ENCODE measurements around the gene SERGEF. TPM values are rescaled to one million over a fixed set of nuclear protein-coding genes. Genes with fewer than 3 reads are reported as not detected.

SERGEF gene
- total RNA-seq, 1 donor from 2014 or later: 17.6 TPM

DNA sequence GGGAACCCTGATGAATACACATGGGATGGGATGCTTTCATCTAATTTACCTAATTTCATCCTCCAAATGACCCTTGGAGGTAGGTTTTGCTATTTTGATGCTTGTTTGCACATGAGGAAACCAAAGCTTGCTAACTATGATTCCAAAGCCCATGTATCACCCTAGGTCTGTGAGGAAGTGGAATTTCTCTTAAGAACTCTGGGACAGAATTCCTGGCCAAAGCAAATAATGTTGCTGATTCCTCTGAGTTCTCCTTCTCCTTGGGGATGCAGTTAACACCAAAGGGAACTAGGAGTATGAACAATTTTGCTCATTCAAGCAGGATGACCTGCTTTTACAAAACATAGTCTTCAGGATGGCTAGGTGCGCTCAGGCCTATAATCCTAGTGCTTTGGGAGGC lies 198.3 kb downstream of the SERGEF start:
- H3K4me2 ChIP-seq (ENCODE audit: low read length): no peak overlapping the region
- H4K20me1 ChIP-seq (ENCODE audit: insufficient read depth, low read length): peaks cover 9% of the 10 kb centered on the region
- TF ChIP-seq EZH2 (IDR thresholded peaks at IDR 0.05; ENCODE audit: insufficient read depth, low read length): no peak
- TF ChIP-seq, protein P1, sequence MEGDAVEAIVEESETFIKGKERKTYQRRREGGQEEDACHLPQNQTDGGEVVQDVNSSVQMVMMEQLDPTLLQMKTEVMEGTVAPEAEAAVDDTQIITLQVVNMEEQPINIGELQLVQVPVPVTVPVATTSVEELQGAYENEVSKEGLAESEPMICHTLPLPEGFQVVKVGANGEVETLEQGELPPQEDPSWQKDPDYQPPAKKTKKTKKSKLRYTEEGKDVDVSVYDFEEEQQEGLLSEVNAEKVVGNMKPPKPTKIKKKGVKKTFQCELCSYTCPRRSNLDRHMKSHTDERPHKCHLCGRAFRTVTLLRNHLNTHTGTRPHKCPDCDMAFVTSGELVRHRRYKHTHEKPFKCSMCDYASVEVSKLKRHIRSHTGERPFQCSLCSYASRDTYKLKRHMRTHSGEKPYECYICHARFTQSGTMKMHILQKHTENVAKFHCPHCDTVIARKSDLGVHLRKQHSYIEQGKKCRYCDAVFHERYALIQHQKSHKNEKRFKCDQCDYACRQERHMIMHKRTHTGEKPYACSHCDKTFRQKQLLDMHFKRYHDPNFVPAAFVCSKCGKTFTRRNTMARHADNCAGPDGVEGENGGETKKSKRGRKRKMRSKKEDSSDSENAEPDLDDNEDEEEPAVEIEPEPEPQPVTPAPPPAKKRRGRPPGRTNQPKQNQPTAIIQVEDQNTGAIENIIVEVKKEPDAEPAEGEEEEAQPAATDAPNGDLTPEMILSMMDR (IDR thresholded peaks at IDR 0.05; ENCODE audit: insufficient read depth, low read depth, low read length): no peak
- no peak overlapping the region for H3K4me3 ChIP-seq (ENCODE audit: insufficient read depth, low read depth, low read length)
- Mint-ChIP-seq H3K27me3 (ENCODE audit: low read depth, unreplicated experiment) (peaks cover 7% of the 10 kb centered on the region), H3K27ac (ENCODE audit: unreplicated experiment) (no peak overlapping the region), H3K9me3 (ENCODE audit: unreplicated experiment) (no peaks in the 10 kb centered on the region), H3K4me1 (ENCODE audit: low read depth, unreplicated experiment) (no peaks in the 10 kb centered on the region), H3K4me3 (ENCODE audit: unreplicated experiment) (no peak overlapping the region), H3K36me3 (ENCODE audit: low read depth, unreplicated experiment) (no peaks in the 10 kb centered on the region)
- no peak overlapping the region for H3K9ac ChIP-seq (ENCODE audit: low read length)
- H3K9me3 ChIP-seq (ENCODE audit: insufficient read depth, low read depth, low read length): no peaks in the 10 kb centered on the region
- H3K36me3 ChIP-seq (ENCODE audit: insufficient read depth, low read length): no peaks in the 10 kb centered on the region
- H3K79me2 ChIP-seq (ENCODE audit: insufficient read depth, low read length): no peaks in the 10 kb centered on the region
- peaks cover 10% of the 10 kb centered on the region for H3K4me1 ChIP-seq (ENCODE audit: insufficient read depth, low read length)
- no peak overlapping the region for H2AFZ ChIP-seq (ENCODE audit: low read depth, low read length)
- no peak overlapping the region for H3K27ac ChIP-seq (ENCODE audit: low read depth, low read length)
- DNase-seq (ENCODE audit: low read depth) (peak; percentile 59), FAIRE-seq (no peak)
- H3K27me3 ChIP-seq (ENCODE audit: insufficient read depth, low read length): no peaks in the 10 kb centered on the region

DNA sequence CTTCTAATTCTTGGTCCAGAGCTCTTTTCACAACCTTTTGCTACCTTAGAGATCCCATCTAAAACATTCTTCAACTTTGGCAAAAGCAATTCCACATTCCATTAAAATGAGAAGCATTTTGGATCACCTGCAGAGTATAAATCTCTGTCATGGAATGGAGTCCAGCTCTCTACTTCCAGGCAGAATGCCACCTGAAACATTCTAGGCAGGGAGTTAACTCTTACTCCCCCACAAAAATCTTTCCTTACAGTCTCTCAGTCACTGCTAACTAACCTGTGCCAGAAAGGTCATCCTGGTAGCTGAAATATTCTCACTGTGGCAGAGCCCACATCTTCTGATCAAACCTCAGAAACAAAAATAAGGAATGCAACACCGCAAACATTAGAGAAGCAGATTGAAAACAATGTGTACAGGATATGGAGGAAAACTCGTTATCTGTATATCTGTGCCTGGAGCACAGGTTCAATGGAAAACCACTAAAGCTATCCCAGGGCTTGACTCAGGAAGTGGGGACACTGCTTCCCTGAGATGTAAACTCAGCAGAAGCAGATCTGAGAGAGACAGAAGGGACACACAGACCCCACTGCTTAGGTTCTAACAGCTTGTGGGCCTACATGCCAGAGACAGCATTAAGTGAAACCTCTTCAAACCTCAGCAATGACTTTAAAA lies 199.3 kb downstream of the SERGEF start:
- H3K27me3 ChIP-seq (ENCODE audit: insufficient read depth, low read length): no peaks in the 10 kb centered on the region
- peak overlapping the region; percentile 10 for H3K4me2 ChIP-seq (ENCODE audit: low read length)
- no peaks in the 10 kb centered on the region for H3K36me3 Mint-ChIP-seq (ENCODE audit: low read depth, unreplicated experiment)
- H3K27ac Mint-ChIP-seq (ENCODE audit: unreplicated experiment): no peak overlapping the region
- H3K36me3 ChIP-seq (ENCODE audit: insufficient read depth, low read length): no peaks in the 10 kb centered on the region
- H3K4me3 Mint-ChIP-seq (ENCODE audit: unreplicated experiment): no peak overlapping the region
- H3K9me3 Mint-ChIP-seq (ENCODE audit: unreplicated experiment): no peaks in the 10 kb centered on the region
- no peaks in the 10 kb centered on the region for H3K9me3 ChIP-seq (ENCODE audit: insufficient read depth, low read depth, low read length)
- peaks cover 10% of the 10 kb centered on the region for H3K4me1 ChIP-seq (ENCODE audit: insufficient read depth, low read length)
- H3K27me3 Mint-ChIP-seq (ENCODE audit: low read depth, unreplicated experiment): peaks cover 7% of the 10 kb centered on the region
- no peaks in the 10 kb centered on the region for H3K4me1 Mint-ChIP-seq (ENCODE audit: low read depth, unreplicated experiment)
- TF ChIP-seq, protein P1 (IDR thresholded peaks at IDR 0.05; ENCODE audit: insufficient read depth, low read depth, low read length): no peak
- no peak for TF ChIP-seq EZH2 (IDR thresholded peaks at IDR 0.05; ENCODE audit: insufficient read depth, low read length)
- peaks cover 9% of the 10 kb centered on the region for H4K20me1 ChIP-seq (ENCODE audit: insufficient read depth, low read length)
- H2AFZ ChIP-seq (ENCODE audit: low read depth, low read length): no peak overlapping the region
- no peaks in the 10 kb centered on the region for H3K79me2 ChIP-seq (ENCODE audit: insufficient read depth, low read length)
- H3K27ac ChIP-seq (ENCODE audit: low read depth, low read length): no peak overlapping the region
- FAIRE-seq (no peak), DNase-seq (ENCODE audit: low read depth) (peak; percentile 79)
- H3K4me3 ChIP-seq (ENCODE audit: insufficient read depth, low read depth, low read length): no peak overlapping the region
- no peak overlapping the region for H3K9ac ChIP-seq (ENCODE audit: low read length)

DNA sequence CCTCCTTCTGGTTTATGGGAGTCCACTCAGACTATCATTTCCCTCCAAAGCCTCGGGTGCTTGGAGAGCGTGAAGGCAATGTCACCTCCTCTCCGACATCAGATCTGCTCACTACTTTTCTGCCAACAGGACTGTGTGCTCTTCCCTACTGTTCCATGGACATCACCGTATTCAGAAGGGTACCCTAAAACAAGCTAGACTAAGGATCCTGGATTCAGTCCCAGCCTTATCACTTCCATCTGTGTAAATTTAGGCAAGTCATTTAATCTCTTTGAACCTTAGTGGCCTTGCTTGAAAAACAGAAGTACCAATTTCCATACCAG lies 200.0 kb downstream of the SERGEF start:
- no peak overlapping the region for H3K27ac ChIP-seq (ENCODE audit: low read depth, low read length)

More for the DNA sequence above, 200.0 kb downstream of the SERGEF start:
- peaks cover 9% of the 10 kb centered on the region for H4K20me1 ChIP-seq (ENCODE audit: insufficient read depth, low read length)
- H3K27me3 ChIP-seq (ENCODE audit: insufficient read depth, low read length): no peaks in the 10 kb centered on the region
- H3K4me3 ChIP-seq (ENCODE audit: insufficient read depth, low read depth, low read length): no peak overlapping the region
- H3K9ac ChIP-seq (ENCODE audit: low read length): no peak overlapping the region
- no peak for DNase-seq (ENCODE audit: low read depth)
- Mint-ChIP-seq H3K27ac (ENCODE audit: unreplicated experiment) (no peak overlapping the region), H3K4me3 (ENCODE audit: unreplicated experiment) (no peak overlapping the region), H3K27me3 (ENCODE audit: low read depth, unreplicated experiment) (peaks cover 7% of the 10 kb centered on the region), H3K9me3 (ENCODE audit: unreplicated experiment) (no peaks in the 10 kb centered on the region), H3K36me3 (ENCODE audit: low read depth, unreplicated experiment) (no peaks in the 10 kb centered on the region), H3K4me1 (ENCODE audit: low read depth, unreplicated experiment) (no peaks in the 10 kb centered on the region)
- FAIRE-seq: no peak
- TF ChIP-seq EZH2 (IDR thresholded peaks at IDR 0.05; ENCODE audit: insufficient read depth, low read length): no peak
- TF ChIP-seq, protein P1 (IDR thresholded peaks at IDR 0.05; ENCODE audit: insufficient read depth, low read depth, low read length): no peak
- H3K9me3 ChIP-seq (ENCODE audit: insufficient read depth, low read depth, low read length): no peaks in the 10 kb centered on the region
- no peaks in the 10 kb centered on the region for H3K36me3 ChIP-seq (ENCODE audit: insufficient read depth, low read length)
- H3K79me2 ChIP-seq (ENCODE audit: insufficient read depth, low read length): no peaks in the 10 kb centered on the region
- H3K4me1 ChIP-seq (ENCODE audit: insufficient read depth, low read length): peaks cover 10% of the 10 kb centered on the region
- no peak overlapping the region for H2AFZ ChIP-seq (ENCODE audit: low read depth, low read length)
- H3K4me2 ChIP-seq (ENCODE audit: low read length): no peak overlapping the region

Measured in astrocyte (in vitro differentiated cells and primary cell).